Nephron (organoid): ENCODE data around the gene MYADML2.

Experiments used
- H3K27ac Mint-ChIP-seq, 3 experiments: 2 replicates each; pipeline ENCODE4 v1.8.0; 2020; ENCODE audit warnings: mixed read lengths in 3 of 3, mild to moderate bottlenecking in 2 of 3, moderate library complexity in 1 of 3
- H3K27me3 Mint-ChIP-seq: 2 replicates; pipeline ENCODE4 v1.8.0; 2021; ENCODE audit warnings: low read depth, mild to moderate bottlenecking, moderate library complexity, mixed read lengths
- H3K36me3 Mint-ChIP-seq: 2 replicates; pipeline ENCODE4 v1.8.0; 2020; ENCODE audit warnings: low read depth, mixed read lengths
- H3K4me1 Mint-ChIP-seq: 2 replicates; pipeline ENCODE4 v1.8.0; 2020; ENCODE audit warnings: mixed read lengths
- H3K4me3 Mint-ChIP-seq, 3 experiments: 2 replicates each; pipeline ENCODE4 v1.8.0; 2020; ENCODE audit warnings: mild to moderate bottlenecking in 3 of 3, mixed read lengths in 3 of 3, moderate library complexity in 2 of 3
- H3K9me3 Mint-ChIP-seq: 2 replicates; pipeline ENCODE4 v1.8.0; 2020; ENCODE audit warnings: mixed read lengths
- CTCF ChIP-seq, 3 experiments: fragments of 200-600 bp; sonication (generic); IDR thresholded peaks; one replicate each; pipeline ENCODE4 v1.5.0; 2021; ENCODE audit warnings: antibody characterized with exemption in 3 of 3; ENCODE audit not compliant: unreplicated experiment in 3 of 3

The MYADML2 gene

GRCh38 chr17:81914103-81914850, 32.8 kb downstream of the MYADML2 start:
- Mint-ChIP-seq H3K9me3 (no peaks in the 10 kb centered on the region), H3K4me1 (peaks cover 8% of the 10 kb centered on the region), H3K27ac (no peak overlapping the region), H3K36me3 (peaks cover 25% of the 10 kb centered on the region), H3K4me3 (peak overlapping the region in 1 of 3 experiments; percentile 21), H3K27me3 (peaks cover 4% of the 10 kb centered on the region)
- TF ChIP-seq CTCF (IDR thresholded peaks at IDR 0.05; ENCODE audit: unreplicated experiment in 3 of 3) = no peak

- H3K27ac Mint-ChIP-seq = no peak overlapping the region
- H3K27me3 Mint-ChIP-seq = peaks cover 4% of the 10 kb centered on the region
- H3K4me3 Mint-ChIP-seq = peak overlapping the region; percentile 16 to 76 (median 53)
- peaks cover 8% of the 10 kb centered on the region for H3K4me1 Mint-ChIP-seq
- no peak for TF ChIP-seq CTCF (IDR thresholded peaks at IDR 0.05; ENCODE audit: unreplicated experiment in 3 of 3)
- no peaks in the 10 kb centered on the region for H3K9me3 Mint-ChIP-seq
- peaks cover 24% of the 10 kb centered on the region for H3K36me3 Mint-ChIP-seq
These were observed 33.5 kb downstream of the MYADML2 start for GRCh38 chr17:81913394-81914102.

- no peak overlapping the region for H3K27ac Mint-ChIP-seq
- no peaks in the 10 kb centered on the region for H3K9me3 Mint-ChIP-seq
- H3K4me1 Mint-ChIP-seq = peaks cover 8% of the 10 kb centered on the region
- no peak for TF ChIP-seq CTCF (IDR thresholded peaks at IDR 0.05; ENCODE audit: unreplicated experiment in 3 of 3)
- H3K36me3 Mint-ChIP-seq = peaks cover 24% of the 10 kb centered on the region
- H3K4me3 Mint-ChIP-seq = peak overlapping the region; percentile 66 to 76 (median 69)
- peaks cover 4% of the 10 kb centered on the region for H3K27me3 Mint-ChIP-seq
These were observed 34.4 kb downstream of the MYADML2 start for GRCh38 chr17:81912441-81913309.

GRCh38 chr17:81911969-81912368, 35.1 kb downstream of the MYADML2 start:
- H3K36me3 Mint-ChIP-seq = peaks cover 20% of the 10 kb centered on the region

More at GRCh38 chr17:81911969-81912368, 35.1 kb downstream of the MYADML2 start:
- peaks cover 3% of the 10 kb centered on the region for H3K4me1 Mint-ChIP-seq
- peaks cover under 1% of the 10 kb centered on the region for H3K27me3 Mint-ChIP-seq
- TF ChIP-seq CTCF (IDR thresholded peaks at IDR 0.05; ENCODE audit: unreplicated experiment in 3 of 3) = peak in 1 of 3 experiments; percentile 3
- H3K9me3 Mint-ChIP-seq = no peaks in the 10 kb centered on the region
- no peak overlapping the region for H3K27ac Mint-ChIP-seq
- peak overlapping the region; percentile 69 to 74 (median 72) for H3K4me3 Mint-ChIP-seq
